ENCODE results near the gene TTC28.
"Not testable (repeated sequence)": the region's sequence is repeated elsewhere in the genome, so short reads cannot be mapped to it uniquely, and the experiment has no call there.

The TTC28 gene

DNA sequence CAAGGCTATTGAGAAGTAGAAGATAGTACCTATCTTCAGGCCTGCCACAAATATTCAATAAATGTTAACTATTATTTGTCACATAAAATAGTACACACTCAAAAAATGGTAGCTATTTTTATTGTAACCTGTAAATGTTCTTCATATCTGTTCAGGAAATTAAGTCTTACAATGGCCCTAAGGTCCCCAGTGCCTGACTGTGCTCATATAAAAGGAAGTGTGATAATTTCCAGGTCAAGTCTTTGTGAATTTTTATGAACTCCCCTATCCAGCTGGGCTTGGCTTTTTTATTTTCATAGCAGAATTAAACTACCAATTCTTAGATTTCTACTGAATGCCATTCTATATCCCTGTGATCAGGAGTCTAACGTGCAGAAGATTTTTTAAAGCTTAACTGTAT is 476.4 kb downstream of the TTC28 start:
- no peak for TF ChIP-seq CTCF (IDR thresholded peaks at IDR 0.05; ENCODE audit: extremely low read depth, missing control alignments)
- DNase-seq (ENCODE audit: low spot score), result no peak

- no peak for TF ChIP-seq CTCF (IDR thresholded peaks at IDR 0.05; ENCODE audit: extremely low read depth, missing control alignments)
- no peak for DNase-seq (ENCODE audit: low spot score)
Observed at GRCh38 chr22:28198692-28199091, 480.9 kb downstream of the TTC28 start.

GRCh38 chr22:28191571-28191970 is 488.1 kb downstream of the TTC28 start:
- not testable (repeated sequence) for DNase-seq (ENCODE audit: low spot score)

GRCh38 chr22:28188178-28188879 is 491.3 kb downstream of the TTC28 start:
- DNase-seq (ENCODE audit: low spot score), result no peak
- no peak for TF ChIP-seq CTCF (IDR thresholded peaks at IDR 0.05; ENCODE audit: extremely low read depth, missing control alignments)

DNA sequence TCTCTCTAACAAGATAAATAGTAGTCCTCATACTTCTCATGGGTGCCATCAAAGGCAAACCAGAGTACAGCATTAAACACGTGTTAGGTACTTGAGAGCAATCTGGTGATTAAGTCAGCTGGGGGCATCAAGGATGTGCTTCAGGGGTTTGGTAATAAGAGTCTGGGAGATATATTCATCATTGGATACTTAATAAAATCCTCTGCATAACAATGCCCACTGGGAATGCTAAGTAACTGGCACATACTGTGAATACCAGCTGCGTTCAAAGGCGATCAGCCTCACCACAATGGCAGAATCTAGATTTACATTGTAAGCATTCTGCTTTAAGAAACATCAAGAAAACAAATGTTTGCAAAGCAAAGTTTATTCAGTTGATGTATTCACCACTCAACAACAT is 492.0 kb downstream of the TTC28 start:
- TF ChIP-seq CTCF (IDR thresholded peaks at IDR 0.05; ENCODE audit: extremely low read depth, missing control alignments), result no peak
- no peak for DNase-seq (ENCODE audit: low spot score)

DNA sequence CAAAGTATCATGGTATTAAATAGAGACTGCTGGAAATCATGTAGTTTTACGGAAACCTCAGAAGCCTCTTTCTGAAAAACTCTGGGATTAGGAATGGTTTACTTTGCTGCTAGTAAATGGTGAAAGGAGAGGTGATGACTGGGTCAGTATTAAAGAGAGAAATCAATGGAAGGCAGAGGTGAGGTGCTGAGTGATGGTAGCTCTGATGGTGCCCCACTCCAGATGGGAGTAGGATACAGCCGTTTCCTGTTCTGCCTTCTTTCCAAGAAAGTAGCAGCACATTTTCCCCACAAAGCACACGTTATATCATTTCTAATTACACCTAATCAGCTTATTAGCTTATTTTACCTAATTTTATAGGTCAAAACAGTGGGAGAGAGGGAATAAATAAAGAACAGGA is 493.0 kb downstream of the TTC28 start:
- no peak for DNase-seq (ENCODE audit: low spot score)
- no peak for TF ChIP-seq CTCF (IDR thresholded peaks at IDR 0.05; ENCODE audit: extremely low read depth, missing control alignments)

DNA sequence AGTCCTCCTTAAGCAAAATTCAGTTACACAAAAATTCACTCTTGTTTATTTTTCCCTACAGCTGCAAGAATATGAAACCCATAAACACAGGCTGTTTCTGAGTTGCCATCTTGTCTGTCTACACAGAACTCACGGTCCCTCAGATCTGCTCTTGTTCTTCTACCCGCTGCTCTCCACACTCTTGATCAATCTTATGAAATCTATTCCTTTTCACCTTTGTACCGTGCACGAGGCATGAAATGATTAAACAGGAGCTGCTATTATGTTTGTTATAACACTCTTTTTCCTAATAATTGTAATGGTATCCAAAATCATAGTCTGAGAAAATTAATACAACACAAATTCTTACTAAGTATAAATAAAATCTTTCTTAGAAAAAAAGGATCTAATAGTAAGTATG is 494.5 kb downstream of the TTC28 start:
- DNase-seq (ENCODE audit: low spot score), result no peak
- TF ChIP-seq CTCF (IDR thresholded peaks at IDR 0.05; ENCODE audit: extremely low read depth, missing control alignments), result no peak

Measured in GM20000 (cell line).